H1 (cell line): ENCODE results near the gene YBX2. TPM values are rescaled to one million over a fixed set of nuclear protein-coding genes. Genes with fewer than 3 reads are reported as not detected.

Experiments used
- CTCF ChIA-PET: fragments of 300-600 bp; sonication (Branson Sonifier 250); formaldehyde crosslinking; loops from one replicate; lab custom pipeline; 2021; ENCODE audit not compliant: partially characterized antibody; lab: Charles Lee
- POLR2A ChIA-PET: fragments of 300-600 bp; sonication (Branson Sonifier 250); formaldehyde crosslinking; loops from one replicate; lab custom pipeline; 2021; ENCODE audit warnings: inconsistent platforms; ENCODE audit not compliant: partially characterized antibody; lab: Charles Lee
- DNase-seq, 2 experiments: peaks; one replicate each; pipeline versions ENCODE4 v3.0.0 to v3.0.0-alpha.2; 2010 to 2022; ENCODE audit warnings: low spot score in 2 of 2, low read depth in 1 of 2, mixed read lengths in 1 of 2
- FAIRE-seq: peaks from 2 replicates; lab custom pipeline; 2011; peaks lifted over from hg19 to GRCh38; lab: Jason Lieb, UNC
- H2AFZ ChIP-seq: 2 replicates; pipeline ENCODE4 v1.8.1; 2012; ENCODE audit warnings: low read length, inconsistent platforms
- H2AK5ac ChIP-seq: 2 replicates; pipeline ENCODE4 v1.6.1; 2013; ENCODE audit warnings: low read depth, low read length
- H2BK120ac ChIP-seq: replicated peaks from 2 replicates; pipeline ENCODE3; 2013; ENCODE audit warnings: low read depth, low read length, inconsistent platforms
- H2BK12ac ChIP-seq: 2 replicates; pipeline ENCODE4 v1.6.1; 2013; ENCODE audit warnings: low read depth, low read length
- H2BK15ac ChIP-seq: 2 replicates; pipeline ENCODE4 v1.6.1; 2013; ENCODE audit warnings: low read length
- H2BK20ac ChIP-seq: 2 replicates; pipeline ENCODE4 v1.6.1; 2013; ENCODE audit warnings: low read length
- H2BK5ac ChIP-seq: 2 replicates; pipeline ENCODE4 v1.6.1; 2013; ENCODE audit warnings: low read depth, low read length
- H3K14ac ChIP-seq: 2 replicates; pipeline ENCODE4 v1.6.1; 2013; ENCODE audit warnings: inconsistent platforms; ENCODE audit not compliant: insufficient read length
- H3K18ac ChIP-seq: 2 replicates; pipeline ENCODE4 v1.6.1; 2013; ENCODE audit warnings: low read length; ENCODE audit errors: extremely low read depth
- H3K23ac ChIP-seq: 2 replicates; pipeline ENCODE4 v1.6.1; 2013; ENCODE audit warnings: inconsistent platforms; ENCODE audit not compliant: insufficient read length
- H3K23me2 ChIP-seq: 2 replicates; pipeline ENCODE4 v1.6.1; 2013; ENCODE audit warnings: low read depth, low read length
- H3K27ac ChIP-seq: 2 replicates; pipeline ENCODE4 v1.6.1; 2011; ENCODE audit warnings: low read depth, low read length, inconsistent platforms
- H3K27me3 ChIP-seq, 4 experiments: replicated peaks in 1 of 4; 1 replicate in 1 of 4; 2 replicates in 3 of 4; pipeline versions ENCODE4 v1.6.1 to v1.8.1; 2011 to 2013; ENCODE audit warnings: low read length in 3 of 4, mild to moderate bottlenecking in 3 of 4, inconsistent platforms in 2 of 4, mixed read lengths in 2 of 4, moderate library complexity in 1 of 4; ENCODE audit not compliant: control insufficient read depth in 3 of 4, insufficient read depth in 3 of 4; ENCODE audit errors: extremely low read depth in 1 of 4
- H3K36me3 ChIP-seq, 4 experiments: 2 replicates each; pipeline versions ENCODE4 v1.6.1 to v1.8.1; 2011 to 2013; ENCODE audit warnings: mild to moderate bottlenecking in 4 of 4, low read length in 3 of 4, moderate library complexity in 2 of 4, control low read depth in 1 of 4, inconsistent platforms in 1 of 4; ENCODE audit not compliant: insufficient read depth in 4 of 4, control insufficient read depth in 2 of 4
- H3K4ac ChIP-seq: replicated peaks from 2 replicates; pipeline ENCODE3; 2013; ENCODE audit warnings: low read length, low read depth, mixed read lengths, inconsistent platforms; ENCODE audit not compliant: insufficient read length
- H3K4me1 ChIP-seq, 4 experiments: replicated peaks in 1 of 4; 1 replicate in 1 of 4; 2 replicates in 3 of 4; pipeline versions ENCODE4 v1.6.1 to v1.8.1; 2011 to 2013; ENCODE audit warnings: low read length in 3 of 4, inconsistent platforms in 2 of 4, mixed read lengths in 1 of 4; ENCODE audit not compliant: insufficient read depth in 4 of 4, control insufficient read depth in 3 of 4
- H3K4me2 ChIP-seq, 2 experiments: 2 replicates each; pipeline versions ENCODE4 v1.6.1 to v1.8.1; 2011 to 2013; ENCODE audit warnings: low read depth in 2 of 2, low read length in 2 of 2, control low read depth in 1 of 2, inconsistent platforms in 1 of 2, mild to moderate bottlenecking in 1 of 2; ENCODE audit not compliant: insufficient read depth in 1 of 2
- H3K4me3 ChIP-seq, 4 experiments: fragments of 200-600, 300-600 bp in 1 of 4; sonication (generic), shearing (Covaris generic), sonication (Bioruptor Twin) in 1 of 4; 2 replicates each; pipeline versions ENCODE4 v1.5.1 to v1.8.1; 2011 to 2016; ENCODE audit warnings: low read length in 4 of 4, low read depth in 3 of 4, control low read depth in 2 of 4, inconsistent platforms in 2 of 4, mild to moderate bottlenecking in 2 of 4, mixed read lengths in 1 of 4, moderate library complexity in 1 of 4; ENCODE audit not compliant: insufficient read depth in 2 of 4; ENCODE audit errors: extremely low read depth in 1 of 4
- H3K56ac ChIP-seq: replicated peaks from 2 replicates; pipeline ENCODE3; 2013; ENCODE audit warnings: low read depth, mild to moderate bottlenecking, mixed read lengths, low read length, inconsistent platforms; ENCODE audit not compliant: insufficient read length
- H3K79me1 ChIP-seq: 2 replicates; pipeline ENCODE4 v1.6.1; 2013; ENCODE audit warnings: low read depth, low read length, control low read depth
- H3K79me2 ChIP-seq, 2 experiments: 2 replicates each; pipeline versions ENCODE4 v1.6.1 to v1.8.1; 2012 to 2013; ENCODE audit warnings: low read length in 2 of 2, mild to moderate bottlenecking in 2 of 2, inconsistent platforms in 1 of 2; ENCODE audit not compliant: insufficient read depth in 2 of 2, control insufficient read depth in 1 of 2
- H3K9ac ChIP-seq, 4 experiments: replicated peaks in 1 of 4; 1 replicate in 1 of 4; 2 replicates in 3 of 4; pipeline versions ENCODE4 v1.6.1 to v1.8.1; 2011 to 2013; ENCODE audit warnings: low read depth in 3 of 4, low read length in 3 of 4, control low read depth in 2 of 4, mild to moderate bottlenecking in 2 of 4, moderate library complexity in 2 of 4, inconsistent platforms in 1 of 4; ENCODE audit errors: extremely low read depth in 1 of 4
- H3K9me3 ChIP-seq, 2 experiments: 2 replicates each; pipeline versions ENCODE4 v1.6.1 to v1.8.1; 2012 to 2013; ENCODE audit warnings: mild to moderate bottlenecking in 2 of 2, moderate library complexity in 2 of 2, control low read depth in 1 of 2, inconsistent platforms in 1 of 2, low read depth in 1 of 2, low read length in 1 of 2, mixed read lengths in 1 of 2; ENCODE audit not compliant: insufficient read depth in 2 of 2
- H4K20me1 ChIP-seq, 2 experiments: replicated peaks in 1 of 2; 2 replicates each; pipeline versions ENCODE3 to v1.8.1; 2011 to 2013; ENCODE audit warnings: inconsistent platforms in 2 of 2, low read length in 2 of 2, mild to moderate bottlenecking in 1 of 2; ENCODE audit not compliant: insufficient read depth in 2 of 2, control insufficient read depth in 1 of 2
- H4K5ac ChIP-seq: 2 replicates; pipeline ENCODE4 v1.6.1; 2013; ENCODE audit warnings: low read length, low read depth, mixed read lengths, inconsistent platforms; ENCODE audit not compliant: insufficient read length
- H4K8ac ChIP-seq: 2 replicates; pipeline ENCODE4 v1.8.0; 2013; ENCODE audit warnings: mild to moderate bottlenecking, moderate library complexity, low read length, inconsistent platforms; ENCODE audit not compliant: insufficient read depth; ENCODE audit errors: extremely low read depth
- H4K91ac ChIP-seq: replicated peaks from 2 replicates; pipeline ENCODE3; 2013; ENCODE audit warnings: low read length, mixed read lengths, inconsistent platforms; ENCODE audit not compliant: insufficient read length
- ATF3 ChIP-seq: IDR thresholded peaks from 2 replicates; pipeline ENCODE4 v1.6.1; 2011; ENCODE audit warnings: low read depth, mild to moderate bottlenecking, low read length; ENCODE audit not compliant: insufficient read depth
- BCL11A ChIP-seq, 2 experiments: IDR thresholded peaks; one replicate each; pipeline ENCODE4 v1.6.1; 2011; ENCODE audit warnings: low read depth in 2 of 2, low read length in 2 of 2, mild to moderate bottlenecking in 2 of 2
- CTBP2 ChIP-seq: IDR thresholded peaks from 2 replicates; pipeline ENCODE4 v1.7.0; 2011; ENCODE audit warnings: borderline replicate concordance, mild to moderate bottlenecking, moderate library complexity, mixed read lengths, low read length; ENCODE audit not compliant: insufficient read depth, insufficient read length
- E2F6 ChIP-seq: IDR thresholded peaks from 2 replicates; pipeline ENCODE4 v1.6.1; 2012; ENCODE audit warnings: inconsistent platforms
- HDAC2 ChIP-seq, 2 experiments: fragments of 300-600 bp in 1 of 2; sonication (generic) in 1 of 2; IDR thresholded peaks; 2 replicates each; pipeline ENCODE4 v1.6.1; 2011 to 2012; ENCODE audit warnings: low read depth in 2 of 2, low read length in 2 of 2, mild to moderate bottlenecking in 2 of 2, moderate library complexity in 2 of 2, borderline replicate concordance in 1 of 2, inconsistent platforms in 1 of 2
- KDM4A ChIP-seq: IDR thresholded peaks from one replicate; pipeline ENCODE4 v1.7.1; 2012; ENCODE audit warnings: low read depth, mild to moderate bottlenecking, moderate library complexity, low read length, inconsistent platforms; ENCODE audit not compliant: severe bottlenecking
- RAD21 ChIP-seq, 2 experiments: IDR thresholded peaks in 1 of 2; conservative IDR thresholded peaks in 1 of 2; 2 replicates each; pipeline ENCODE4 v1.6.1; 2011; ENCODE audit warnings: low read depth in 2 of 2, low read length in 2 of 2, improper control_type of control experiment in 1 of 2, inconsistent platforms in 1 of 2, mild to moderate bottlenecking in 1 of 2, moderate library complexity in 1 of 2
- TAF7 ChIP-seq: optimal IDR thresholded peaks from 2 replicates; pipeline ENCODE3; 2011; ENCODE audit warnings: low read depth, mild to moderate bottlenecking, inconsistent platforms, low read length, moderate library complexity, borderline replicate concordance
- TCF12 ChIP-seq: IDR thresholded peaks from 2 replicates; pipeline ENCODE4 v1.6.1; 2011; ENCODE audit warnings: low read depth, mild to moderate bottlenecking, low read length
- WGBS, 2 experiments: shearing (Covaris generic) in 1 of 2; methylation state at CpG; one replicate each; pipeline versions ENCODE4 v1.1.6 to v1.1.7; 2013 to 2015; ENCODE audit warnings: low lambda C conversion rate in 2 of 2, mixed read lengths in 2 of 2, inconsistent platforms in 1 of 2, low coverage in 1 of 2, missing lambda C conversion rate in 1 of 2; ENCODE audit not compliant: insufficient replicate concordance in 2 of 2, insufficient coverage in 1 of 2, insufficient read length in 1 of 2; ENCODE audit errors: extremely low coverage in 1 of 2, missing lambda C conversion rate in 1 of 2; 5-methylcytosine and 5-hydroxymethylcytosine counted together
- polyA plus RNA-seq, 7 experiments: library from polyadenylated mRNA; depleted of rRNA in 3 of 7; stranded (reverse) in 5 of 7; unstranded in 2 of 7; fragments of >200 nt in 5 of 7; fragments of 200-250 nt in 2 of 7; gene quantifications; 1 replicate in 5 of 7; 2 replicates in 1 of 7; 4 replicates in 1 of 7; pipeline versions ENCODE4 v1.2.1 to v1.2.3, GENCODE V29; 2011 to 2013; ENCODE audit warnings: missing spikeins in 2 of 7, mixed read lengths in 2 of 7
- total RNA-seq: library from RNA; stranded (reverse); fragmentation: NEBNext Ultra II Directional; extraction: Animal tissue kit (Norgen Biotek cat#: 25700); gene quantifications from 2 replicates; pipeline ENCODE4 v1.2.1, GENCODE V29; 2021

Gene YBX2
- total and polyA plus RNA-seq, 2 of the 8 experiments (the other 6 are each of a cell fraction or from before 2014, with no cell fraction given): 19.2 to 30.5 TPM

GRCh38 chr17:7283471-7284216 is 10.8 kb downstream of the YBX2 start:
- Histone ChIP-seq H3K27ac (no peak overlapping the region), H3K4me1 (peaks cover 0 to 20% (median 8%) of the 10 kb centered on the region in 4 experiments; a peak in 5 of 7 replicates), H3K14ac (no peak overlapping the region), H3K9me3 (no peaks in the 10 kb centered on the region), H4K8ac (no peak overlapping the region), H2AK5ac (no peak overlapping the region), H3K18ac (no peak overlapping the region), H3K4ac (no peak overlapping the region), H2BK120ac (no peak overlapping the region), H2BK5ac (no peak overlapping the region), H3K23me2 (peaks cover 11% of the 10 kb centered on the region), H2BK12ac (no peak overlapping the region), H2AFZ (no peak overlapping the region), H3K79me1 (no peaks in the 10 kb centered on the region), H4K5ac (no peak overlapping the region), H4K20me1 (peaks cover 0 to 7% of the 10 kb centered on the region in 2 experiments), H2BK20ac (no peak overlapping the region), H3K79me2 (no peaks in the 10 kb centered on the region), H3K4me2 (no peak overlapping the region; a peak in 1 of 4 replicates), H3K23ac (no peak overlapping the region), H3K4me3 (no peak overlapping the region), H3K27me3 (peaks cover 0 to 13% (median 7%) of the 10 kb centered on the region in 4 experiments; a peak in 6 of 7 replicates), H2BK15ac (no peak overlapping the region), H3K9ac (no peak overlapping the region), H3K36me3 (peaks cover 0 to 6% (median 3%) of the 10 kb centered on the region in 4 experiments; a peak in 3 of 8 replicates), H3K56ac (no peak overlapping the region), H4K91ac (no peak overlapping the region)
- DNase-seq (no peak), FAIRE-seq (no peak)
- POLR2A ChIA-PET: interaction anchor here (1.0 to 7.7 kb wide), 15 partner anchors 7 to 63 kb away, joined by 3 to 94 read pairs (median 9); partner anchors contain the start of genes ACADVL, ACAP1, CTDNEP1 and DLG4
- CTCF ChIA-PET: interaction anchor here (0.7 to 3.9 kb wide), 5 partner anchors 8 to 53 kb away, joined by 3 to 46 read pairs (median 8); partner anchors contain the start of genes ACAP1 and GABARAP
- WGBS, 2 experiments: 83% methylated on average over 16 of the region's 18 CpGs; no CpG with 5 or more reads in 1 of the 2 experiments
- TF ChIP-seq RAD21 (IDR thresholded peaks at IDR 0.05 in 1 of 2, conservative IDR thresholded peaks at IDR 0.05 in 1 of 2; ENCODE audit: low read depth in 2 of 2, low read length in 2 of 2) (no peak), TCF12 (no peak), KDM4A (no peak), HDAC2 (IDR thresholded peaks at IDR 0.05; ENCODE audit: borderline replicate concordance in 1 of 2, low read depth in 2 of 2, low read length in 2 of 2) (no peak), E2F6 (no peak), TAF7 (no peak), ATF3 (no peak), BCL11A (IDR thresholded peaks at IDR 0.05; ENCODE audit: low read depth in 2 of 2, low read length in 2 of 2) (no peak), CTBP2 (no peak)
